ENCODE data around the gene PRAMEF27.
"Not testable (repeated sequence)": the region's sequence is repeated elsewhere in the genome, so short reads cannot be mapped to it uniquely, and the experiment has no call there.

GRCh38 chr1:13019846-13020245, 36.5 kb downstream of the PRAMEF27 start:
- not testable (repeated sequence) for TF ChIP-seq EP300, CTCF (IDR thresholded peaks at IDR 0.05)

All from upper lobe of left lung (tissue), 4 donors.